BLaER1 (cell line): Measurements from ENCODE around the gene RNF220.

Experiments
- H3K27ac ChIP-seq: shearing (Covaris generic); formaldehyde crosslinking; 2 replicates; pipeline ENCODE4 v1.8.1; 2022
- H3K27me3 ChIP-seq: shearing (Covaris generic); formaldehyde crosslinking; 2 replicates; pipeline ENCODE4 v1.8.1; 2022
- H3K36me3 ChIP-seq: shearing (Covaris generic); formaldehyde crosslinking; 2 replicates; pipeline ENCODE4 v1.8.1; 2022
- H3K4me1 ChIP-seq: shearing (Covaris generic); formaldehyde crosslinking; 2 replicates; pipeline ENCODE4 v1.8.1; 2022
- H3K4me2 ChIP-seq: shearing (Covaris generic); formaldehyde crosslinking; 2 replicates; pipeline ENCODE4 v1.8.1; 2022
- H3K4me3 ChIP-seq: shearing (Covaris generic); formaldehyde crosslinking; 2 replicates; pipeline ENCODE4 v1.8.1; 2022
- H3K9ac ChIP-seq: shearing (Covaris generic); formaldehyde crosslinking; 2 replicates; pipeline ENCODE4 v1.8.1; 2022
- H3K9me3 ChIP-seq: shearing (Covaris generic); formaldehyde crosslinking; 2 replicates; pipeline ENCODE4 v1.8.1; 2022
- H4K20me1 ChIP-seq: shearing (Covaris generic); formaldehyde crosslinking; 2 replicates; pipeline ENCODE4 v1.8.1; 2022
- Cebpa-rat ChIP-seq: shearing (Covaris generic); IDR thresholded peaks from 2 replicates; pipeline ENCODE4 v1.8.1; 2022

The RNF220 gene

GRCh38 chr1:44460107-44460882 lies 55.2 kb downstream of the RNF220 start:
- H3K4me3 ChIP-seq, result no peak overlapping the region
- H3K4me2 ChIP-seq, result no peak overlapping the region
- peaks cover 8% of the 10 kb centered on the region for H3K9me3 ChIP-seq
- no peak overlapping the region for H3K9ac ChIP-seq
- no peaks in the 10 kb centered on the region for H3K27me3 ChIP-seq
- H4K20me1 ChIP-seq, result no peaks in the 10 kb centered on the region
- no peaks in the 10 kb centered on the region for H3K4me1 ChIP-seq
- no peak for TF ChIP-seq Cebpa-rat
- H3K27ac ChIP-seq, result no peak overlapping the region
- H3K36me3 ChIP-seq, result no peaks in the 10 kb centered on the region

GRCh38 chr1:44464361-44464760 lies 59.3 kb downstream of the RNF220 start:
- Histone ChIP-seq H3K36me3 (no peaks in the 10 kb centered on the region), H3K9ac (no peak overlapping the region), H3K4me1 (no peaks in the 10 kb centered on the region), H3K9me3 (peaks cover 13% of the 10 kb centered on the region), H3K4me2 (no peak overlapping the region), H3K4me3 (no peak overlapping the region), H3K27me3 (no peaks in the 10 kb centered on the region), H4K20me1 (no peaks in the 10 kb centered on the region), H3K27ac (no peak overlapping the region)
- TF ChIP-seq Cebpa-rat, result no peak

- peaks cover 23% of the 10 kb centered on the region for H3K9me3 ChIP-seq
- H3K27me3 ChIP-seq, result no peaks in the 10 kb centered on the region
- H3K4me2 ChIP-seq, result no peak overlapping the region
- no peak for TF ChIP-seq Cebpa-rat
- H3K36me3 ChIP-seq, result no peaks in the 10 kb centered on the region
- no peak overlapping the region for H3K27ac ChIP-seq
- no peak overlapping the region for H3K9ac ChIP-seq
- H3K4me3 ChIP-seq, result no peak overlapping the region
- H3K4me1 ChIP-seq, result no peaks in the 10 kb centered on the region
- H4K20me1 ChIP-seq, result no peaks in the 10 kb centered on the region
These were observed 62.5 kb downstream of the RNF220 start for GRCh38 chr1:44467566-44467965.

GRCh38 chr1:44471911-44472453 lies 66.9 kb downstream of the RNF220 start:
- Histone ChIP-seq H3K27me3 (no peaks in the 10 kb centered on the region), H3K4me1 (no peaks in the 10 kb centered on the region), H3K4me3 (no peak overlapping the region)

GRCh38 chr1:44472620-44473525 lies 67.8 kb downstream of the RNF220 start:
- Histone ChIP-seq H3K36me3 (no peaks in the 10 kb centered on the region), H3K27me3 (no peaks in the 10 kb centered on the region), H4K20me1 (no peaks in the 10 kb centered on the region), H3K9me3 (peaks cover 10% of the 10 kb centered on the region), H3K4me3 (no peak overlapping the region), H3K4me1 (no peaks in the 10 kb centered on the region), H3K4me2 (no peak overlapping the region), H3K9ac (no peak overlapping the region), H3K27ac (no peak overlapping the region)
- TF ChIP-seq Cebpa-rat, result no peak

More at GRCh38 chr1:44471911-44472453, 66.9 kb downstream of the RNF220 start:
- H4K20me1 ChIP-seq, result no peaks in the 10 kb centered on the region
- H3K27ac ChIP-seq, result no peak overlapping the region
- no peak for TF ChIP-seq Cebpa-rat
- H3K9me3 ChIP-seq, result peaks cover 10% of the 10 kb centered on the region
- H3K4me2 ChIP-seq, result no peak overlapping the region
- H3K36me3 ChIP-seq, result no peaks in the 10 kb centered on the region
- H3K9ac ChIP-seq, result no peak overlapping the region

GRCh38 chr1:44476891-44477290 lies 71.8 kb downstream of the RNF220 start:
- H3K9ac ChIP-seq, result no peak overlapping the region
- H3K36me3 ChIP-seq, result no peaks in the 10 kb centered on the region
- H4K20me1 ChIP-seq, result no peaks in the 10 kb centered on the region
- no peak overlapping the region for H3K27ac ChIP-seq
- peaks cover 4% of the 10 kb centered on the region; the same call in 1 of the 2 replicates for H3K9me3 ChIP-seq
- H3K27me3 ChIP-seq, result no peaks in the 10 kb centered on the region
- no peak for TF ChIP-seq Cebpa-rat
- no peaks in the 10 kb centered on the region for H3K4me1 ChIP-seq
- no peak overlapping the region for H3K4me3 ChIP-seq
- H3K4me2 ChIP-seq, result no peak overlapping the region

GRCh38 chr1:44481701-44482100 lies 76.6 kb downstream of the RNF220 start:
- no peaks in the 10 kb centered on the region for H3K9me3 ChIP-seq
- no peak overlapping the region for H3K27ac ChIP-seq
- no peak for TF ChIP-seq Cebpa-rat
- H3K36me3 ChIP-seq, result no peaks in the 10 kb centered on the region
- no peaks in the 10 kb centered on the region for H3K27me3 ChIP-seq
- H4K20me1 ChIP-seq, result no peaks in the 10 kb centered on the region
- no peaks in the 10 kb centered on the region for H3K4me1 ChIP-seq
- no peak overlapping the region for H3K9ac ChIP-seq
- H3K4me3 ChIP-seq, result no peak overlapping the region
- H3K4me2 ChIP-seq, result no peak overlapping the region

GRCh38 chr1:44483089-44483874 lies 78.2 kb downstream of the RNF220 start:
- Histone ChIP-seq H3K27ac (no peak overlapping the region), H3K4me2 (no peak overlapping the region), H4K20me1 (no peaks in the 10 kb centered on the region), H3K27me3 (no peaks in the 10 kb centered on the region), H3K36me3 (no peaks in the 10 kb centered on the region), H3K9me3 (no peaks in the 10 kb centered on the region), H3K4me3 (no peak overlapping the region), H3K9ac (no peak overlapping the region), H3K4me1 (no peaks in the 10 kb centered on the region)
- no peak for TF ChIP-seq Cebpa-rat

GRCh38 chr1:44484155-44484688 lies 79.2 kb downstream of the RNF220 start:
- Histone ChIP-seq H3K9me3 (no peaks in the 10 kb centered on the region), H3K27ac (no peak overlapping the region), H3K4me1 (no peaks in the 10 kb centered on the region), H4K20me1 (no peaks in the 10 kb centered on the region), H3K9ac (no peak overlapping the region), H3K36me3 (no peaks in the 10 kb centered on the region), H3K4me2 (no peak overlapping the region), H3K4me3 (no peak overlapping the region), H3K27me3 (no peaks in the 10 kb centered on the region)
- no peak for TF ChIP-seq Cebpa-rat
